SK-N-MC (cell line): ENCODE measurements around the gene HOTAIR.

Experiments used
- DNase-seq: peaks from one replicate; pipeline ENCODE4 v3.0.0-alpha.2; 2011; ENCODE audit warnings: low read depth, low spot score
- H3K27ac ChIP-seq: fragments of 200-600 bp; sonication (generic); 2 replicates; pipeline ENCODE4 v1.5.1; 2016; ENCODE audit warnings: mixed run types
- H3K36me3 ChIP-seq: fragments of 200-600 bp; sonication (generic); 2 replicates; pipeline ENCODE4 v1.6.1; 2017; ENCODE audit warnings: antibody characterized with exemption, low read length, mixed read lengths; ENCODE audit not compliant: insufficient read depth
- H3K4me3 ChIP-seq: fragments of 200-600 bp; sonication (generic); 2 replicates; pipeline ENCODE4 v1.5.1; 2016
- H3K9ac ChIP-seq: fragments of 200-600 bp; sonication (generic); 2 replicates; pipeline ENCODE4 v1.8.0; 2017; ENCODE audit warnings: mixed run types, mixed read lengths; ENCODE audit not compliant: insufficient read length
- H3K9me3 ChIP-seq: fragments of 200-600 bp; sonication (generic); 2 replicates; pipeline ENCODE4 v1.6.1; 2017; ENCODE audit warnings: low read depth, mild to moderate bottlenecking, antibody characterized with exemption, low read length, moderate library complexity, mixed read lengths
- EZH2 ChIP-seq: fragments of 200-600 bp; sonication (generic); IDR thresholded peaks from one replicate; pipeline ENCODE4 v1.6.1; 2017; ENCODE audit warnings: antibody characterized with exemption
- FOXP2 ChIP-seq: optimal IDR thresholded peaks from 2 replicates; pipeline ENCODE3; 2011; ENCODE audit warnings: mild to moderate bottlenecking, moderate library complexity; ENCODE audit not compliant: insufficient read depth; ENCODE audit errors: extremely low read length, control extremely low read depth
- POLR2AphosphoS5 ChIP-seq: IDR thresholded peaks from 2 replicates; pipeline ENCODE4 v1.6.1; 2012; ENCODE audit warnings: mild to moderate bottlenecking, low read depth, low read length, borderline replicate concordance

Gene HOTAIR

DNA sequence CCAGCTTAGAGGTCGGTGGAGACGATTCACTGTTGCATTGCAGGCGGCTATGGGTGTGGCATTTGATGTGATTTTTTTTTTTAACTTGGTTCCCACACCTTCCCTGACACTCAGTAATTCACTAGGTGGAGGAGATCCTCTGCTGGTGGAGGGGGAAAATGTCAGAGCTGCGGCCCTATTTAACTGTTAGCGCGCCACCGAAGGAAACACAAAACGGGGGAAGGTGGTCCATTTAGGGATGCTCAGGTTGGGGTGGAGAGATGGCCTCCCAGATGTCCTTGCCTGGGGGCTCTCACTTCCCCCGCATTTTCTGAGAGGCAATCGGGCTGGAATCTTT lies 24.3 kb downstream of the HOTAIR start:
- Histone ChIP-seq H3K36me3 (peaks cover 5% of the 10 kb centered on the region; the same call in 1 of the 2 replicates), H3K4me3 (no peak overlapping the region), H3K27ac (no peak overlapping the region), H3K9me3 (no peaks in the 10 kb centered on the region), H3K9ac (no peak overlapping the region)
- no peak for DNase-seq
- TF ChIP-seq FOXP2 (no peak), EZH2 (no peak), POLR2AphosphoS5 (no peak)

DNA sequence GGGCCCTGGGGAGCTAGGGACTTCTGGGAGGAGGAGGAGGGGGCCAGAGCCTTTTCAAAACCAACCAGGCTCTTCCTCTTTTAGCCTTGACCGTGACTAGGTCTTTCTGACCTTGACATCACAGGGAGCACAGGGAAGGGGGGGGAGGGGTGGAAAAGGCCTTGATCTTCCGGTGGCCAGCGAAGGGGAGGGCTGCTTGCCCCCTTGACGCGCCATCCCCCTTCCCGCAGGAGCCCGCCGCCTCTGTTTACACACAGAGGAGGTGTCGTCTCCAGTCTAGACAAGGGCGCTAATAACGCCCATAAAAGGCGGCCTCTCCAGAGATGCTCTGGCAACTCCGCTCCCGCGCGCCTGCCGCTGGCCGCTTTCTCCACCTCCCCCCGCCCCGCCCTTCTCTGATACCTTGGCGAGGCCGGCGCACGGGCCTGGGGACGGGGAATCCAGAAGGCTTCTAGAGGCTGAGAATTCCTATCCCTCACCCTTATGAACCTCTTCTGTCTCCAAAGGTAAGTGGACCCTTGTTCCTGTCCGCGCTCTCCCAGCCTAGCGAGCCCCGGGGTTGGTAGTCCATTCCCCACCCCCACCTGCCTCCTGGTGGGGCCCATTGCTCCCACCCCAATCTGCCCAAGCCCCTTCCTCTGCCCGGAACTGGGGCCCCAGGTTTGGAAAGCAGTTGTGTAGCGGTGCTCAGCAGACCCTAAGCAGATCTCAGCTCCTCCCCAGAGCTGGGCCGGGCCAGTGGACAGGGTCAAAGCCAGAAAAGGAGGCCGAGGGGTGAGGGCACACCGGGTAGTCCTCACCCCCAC lies 24.9 kb downstream of the HOTAIR start:
- Histone ChIP-seq H3K27ac (no peak overlapping the region), H3K4me3 (no peak overlapping the region), H3K9ac (no peak overlapping the region), H3K36me3 (peaks cover 7% of the 10 kb centered on the region; the same call in 1 of the 2 replicates), H3K9me3 (no peaks in the 10 kb centered on the region)
- DNase-seq: no peak
- no peak for TF ChIP-seq FOXP2
- TF ChIP-seq EZH2: no peak
- no peak for TF ChIP-seq POLR2AphosphoS5

DNA sequence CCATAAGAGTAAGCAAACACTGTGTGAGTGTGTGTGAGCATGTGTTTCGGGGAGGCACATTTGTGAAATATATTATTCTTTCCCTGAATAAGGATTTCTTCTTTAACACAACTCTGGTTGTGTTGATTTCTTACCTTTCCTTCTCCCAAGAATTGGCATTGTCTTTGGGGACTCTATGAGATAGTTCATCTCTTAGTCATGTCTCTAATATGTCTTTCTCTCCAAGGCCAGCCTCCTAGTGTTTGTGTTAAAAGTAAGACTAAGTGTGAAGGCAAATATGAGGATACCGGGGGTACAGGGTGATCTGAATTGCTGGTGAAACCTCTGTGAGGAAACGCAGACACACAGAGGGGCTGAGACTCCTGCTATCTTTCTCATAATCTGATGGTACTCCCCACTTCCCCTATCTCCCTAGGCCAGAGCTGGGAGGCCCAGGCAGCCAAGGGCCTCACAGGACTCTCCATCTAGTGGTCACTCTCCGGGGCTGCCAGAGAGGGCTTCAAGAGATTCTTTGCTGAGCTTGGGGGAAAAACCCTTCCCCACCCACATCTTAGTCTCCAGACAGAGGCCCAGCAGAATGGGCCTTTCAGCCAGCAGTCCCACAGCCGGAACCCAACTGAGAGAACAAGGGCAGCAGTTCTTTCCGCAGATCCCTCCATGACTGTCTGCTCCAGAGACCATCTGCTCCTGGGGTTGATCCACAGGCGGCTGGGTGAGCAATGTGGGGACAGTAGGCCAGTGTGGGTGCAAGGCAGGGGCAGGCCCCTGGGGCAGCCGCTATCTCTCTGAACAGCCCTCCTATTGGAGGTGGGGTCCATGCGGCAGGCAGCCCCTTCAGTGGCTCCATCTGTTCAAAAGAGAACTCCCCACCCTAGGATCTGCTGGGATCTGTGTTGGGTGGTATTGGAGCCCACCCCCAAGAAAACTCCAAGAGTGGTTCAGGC lies 25.8 kb downstream of the HOTAIR start:
- peak overlapping the region; percentile 15; the same call in 1 of the 2 replicates for H3K27ac ChIP-seq
- no peak for TF ChIP-seq POLR2AphosphoS5
- no peak for TF ChIP-seq EZH2
- no peak for TF ChIP-seq FOXP2

DNA sequence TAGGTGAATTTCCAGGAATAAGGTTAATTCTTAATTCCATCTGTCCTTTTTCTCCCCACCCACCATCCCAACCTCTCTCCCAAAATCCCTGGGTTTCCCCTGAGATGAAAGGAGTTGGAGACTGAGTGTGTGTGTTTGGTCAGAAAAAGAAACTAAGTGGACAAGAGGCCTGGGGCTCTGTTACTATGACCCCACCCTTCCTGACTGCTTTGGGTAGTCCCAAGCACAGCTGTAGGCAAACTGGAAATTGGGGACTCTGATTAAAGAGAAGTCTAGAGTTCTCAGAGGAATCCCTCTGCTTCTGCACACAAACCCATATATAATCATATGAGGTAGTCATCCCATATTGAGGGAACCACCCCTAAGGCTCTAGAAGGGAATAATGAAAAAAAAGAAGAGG lies 27.0 kb downstream of the HOTAIR start:
- Histone ChIP-seq H3K27ac (no peak overlapping the region), H3K4me3 (no peak overlapping the region), H3K9ac (no peak overlapping the region), H3K9me3 (no peaks in the 10 kb centered on the region), H3K36me3 (peaks cover 8% of the 10 kb centered on the region; the same call in 1 of the 2 replicates)
- no peak for TF ChIP-seq EZH2
- TF ChIP-seq FOXP2: no peak
- TF ChIP-seq POLR2AphosphoS5: no peak
- no peak for DNase-seq

More for the DNA sequence above, 25.8 kb downstream of the HOTAIR start:
- H3K9me3 ChIP-seq: no peaks in the 10 kb centered on the region
- no peak for DNase-seq
- H3K9ac ChIP-seq: no peak overlapping the region
- H3K36me3 ChIP-seq: peaks cover 8% of the 10 kb centered on the region; the same call in 1 of the 2 replicates
- H3K4me3 ChIP-seq: no peak overlapping the region

DNA sequence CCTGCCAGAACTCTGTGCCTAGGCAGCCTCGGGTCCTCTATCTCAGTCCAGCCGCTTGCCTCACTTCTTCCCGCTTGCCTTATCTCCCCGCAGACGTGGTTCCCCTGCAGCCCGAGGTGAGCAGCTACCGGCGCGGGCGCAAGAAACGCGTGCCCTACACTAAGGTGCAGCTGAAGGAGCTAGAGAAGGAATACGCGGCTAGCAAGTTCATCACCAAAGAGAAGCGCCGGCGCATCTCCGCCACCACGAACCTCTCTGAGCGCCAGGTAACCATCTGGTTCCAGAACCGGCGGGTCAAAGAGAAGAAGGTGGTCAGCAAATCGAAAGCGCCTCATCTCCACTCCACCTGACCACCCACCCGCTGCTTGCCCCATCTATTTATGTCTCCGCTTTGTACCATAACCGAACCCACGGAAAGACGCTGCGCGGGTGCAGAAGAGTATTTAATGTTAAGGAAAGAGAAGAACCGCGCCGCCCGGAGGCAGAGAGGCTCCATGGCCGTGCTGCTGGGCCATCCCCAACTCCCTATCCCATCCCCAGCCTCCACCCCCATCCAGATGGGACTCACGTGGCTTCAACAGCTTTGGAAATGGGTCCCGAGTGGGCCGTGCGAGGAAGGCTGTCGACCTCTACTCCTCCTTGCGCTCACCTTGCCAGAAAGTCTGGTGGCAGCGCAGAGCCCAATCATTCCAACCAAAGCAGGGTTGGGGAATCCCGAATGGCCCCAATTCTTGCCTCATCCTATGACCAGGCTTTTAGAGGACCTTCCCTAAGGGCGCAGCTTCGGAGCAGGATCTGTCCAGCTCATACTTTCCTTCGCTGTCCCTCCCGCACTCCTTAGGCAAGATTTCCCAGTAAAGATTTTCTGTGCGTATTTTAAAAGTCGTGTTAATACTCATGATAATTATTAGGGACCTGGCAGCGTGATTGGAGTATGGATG lies 29.6 kb downstream of the HOTAIR start:
- no peak overlapping the region for H3K4me3 ChIP-seq
- H3K9ac ChIP-seq: no peak overlapping the region
- H3K27ac ChIP-seq: no peak overlapping the region
- no peak for TF ChIP-seq POLR2AphosphoS5
- TF ChIP-seq EZH2: no peak
- no peak for TF ChIP-seq FOXP2
- H3K36me3 ChIP-seq: peaks cover 8% of the 10 kb centered on the region; the same call in 1 of the 2 replicates
- H3K9me3 ChIP-seq: no peaks in the 10 kb centered on the region
- DNase-seq: no peak

DNA sequence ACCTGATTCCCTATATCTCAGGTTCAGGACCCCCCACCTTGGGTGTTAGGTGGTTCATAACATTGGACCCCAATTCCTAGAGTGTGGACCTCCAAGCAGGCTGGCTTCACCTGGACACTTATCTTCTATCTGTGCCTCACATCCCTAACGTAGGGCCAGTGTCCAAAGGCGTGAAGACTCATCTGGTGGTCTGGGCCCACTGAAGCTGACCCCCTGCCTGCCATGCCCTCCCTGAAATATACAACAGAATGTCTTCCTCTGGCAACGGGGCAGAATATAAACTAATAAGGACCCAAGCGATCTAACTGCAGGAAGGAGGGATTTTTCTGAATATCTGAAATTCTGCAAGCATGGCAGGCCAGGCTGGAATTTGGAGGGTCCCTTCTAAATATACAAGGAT lies 30.5 kb downstream of the HOTAIR start:
- H3K27ac ChIP-seq: no peak overlapping the region
- TF ChIP-seq POLR2AphosphoS5 (no peak), FOXP2 (no peak)
- H3K9ac ChIP-seq: no peak overlapping the region
- H3K9me3 ChIP-seq: no peaks in the 10 kb centered on the region
- H3K4me3 ChIP-seq: no peak overlapping the region
- H3K36me3 ChIP-seq: peaks cover 8% of the 10 kb centered on the region; the same call in 1 of the 2 replicates
- no peak for DNase-seq

DNA sequence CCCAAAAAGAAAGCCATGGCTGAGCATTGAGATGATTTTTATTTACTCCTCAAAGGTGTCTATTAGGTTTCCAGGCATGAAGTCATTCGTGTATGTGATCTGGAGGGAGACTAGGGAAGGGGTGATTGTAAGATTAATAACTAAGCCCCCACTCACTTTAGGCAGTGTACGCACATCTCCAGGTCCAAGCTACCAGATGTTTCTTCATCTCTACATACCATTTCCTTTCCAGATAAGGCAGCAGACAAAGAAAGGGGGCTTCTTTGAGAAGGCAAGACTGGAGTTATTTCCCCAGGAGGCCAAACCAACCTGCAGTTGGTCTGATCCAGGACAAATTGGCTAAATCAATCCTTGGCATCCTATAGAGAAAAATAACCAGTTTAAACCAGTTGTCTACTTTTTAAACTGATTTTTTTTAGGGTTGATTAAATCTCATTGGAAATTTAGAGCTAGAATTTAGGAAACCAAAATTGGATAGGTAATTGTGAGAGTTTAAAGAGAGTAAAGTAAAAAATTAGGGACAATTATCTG lies 32.2 kb downstream of the HOTAIR start:
- no peaks in the 10 kb centered on the region for H3K9me3 ChIP-seq
- no peak for DNase-seq
- H3K36me3 ChIP-seq: peaks cover 8% of the 10 kb centered on the region; the same call in 1 of the 2 replicates
- no peak for TF ChIP-seq FOXP2
- no peak for TF ChIP-seq EZH2
- no peak for TF ChIP-seq POLR2AphosphoS5
- peak overlapping the region; percentile 43; the same call in 1 of the 2 replicates for H3K27ac ChIP-seq
- peak overlapping the region; percentile 33 for H3K9ac ChIP-seq
- peak overlapping the region; percentile 11 for H3K4me3 ChIP-seq

DNA sequence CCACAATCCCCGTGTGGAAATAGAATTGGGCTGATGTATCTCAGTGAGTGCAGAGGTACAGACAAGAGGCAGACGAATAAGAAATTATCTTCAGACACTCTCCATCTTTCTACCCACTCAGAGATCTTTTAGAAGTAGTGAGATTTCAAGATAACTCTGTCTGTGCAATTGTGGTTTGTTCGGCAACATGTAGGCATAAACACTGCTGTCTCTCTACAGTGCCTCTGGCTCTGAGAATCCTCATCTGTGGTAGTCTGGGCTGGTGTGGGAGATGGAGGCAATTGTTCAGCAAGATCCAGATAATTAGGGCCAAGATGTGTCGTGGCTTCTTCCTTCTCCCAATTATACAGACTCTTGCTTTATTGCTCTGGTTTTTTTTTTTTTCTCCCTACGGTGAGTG lies 33.0 kb downstream of the HOTAIR start:
- peak; percentile 82 for DNase-seq
- peak overlapping the region; percentile 16; the same call in 1 of the 2 replicates for H3K27ac ChIP-seq
- H3K36me3 ChIP-seq: peaks cover 8% of the 10 kb centered on the region; the same call in 1 of the 2 replicates
- H3K9me3 ChIP-seq: no peaks in the 10 kb centered on the region
- TF ChIP-seq FOXP2 (no peak), EZH2 (no peak), POLR2AphosphoS5 (peak; percentile 47; the same call in 1 of the 2 replicates)
- peak overlapping the region; percentile 62 for H3K4me3 ChIP-seq
- H3K9ac ChIP-seq: no peak overlapping the region
